ENCODE data around the gene ENTPD8. TPM values are rescaled to one million over a fixed set of nuclear protein-coding genes. Genes with fewer than 3 reads are reported as not detected.
A peak's percentile ranks its signal among the peaks of the same experiment; 100 is the strongest.

ENTPD8 gene
- total and polyA plus RNA-seq, 2 of the 13 experiments (the other 11 are each of a cell fraction or from before 2014, with no cell fraction given), result 0.26 to 0.44 TPM

- no peak; the same call in 1 of the 2 replicates for TF ChIP-seq ZNF567 (CRISPR knock-in tag; IDR thresholded peaks at IDR 0.05; ENCODE audit: borderline replicate concordance)
- TF ChIP-seq TAF15 (IDR thresholded peaks at IDR 0.05; ENCODE audit: low read depth, low read length, poor library complexity, severe bottlenecking), result no peak
- TF ChIP-seq ZNF788 (CRISPR knock-in tag; IDR thresholded peaks at IDR 0.05; ENCODE audit: borderline replicate concordance), result peak; percentile 74; the same call in 1 of the 2 replicates
- TF ChIP-seq ZNF780A (CRISPR knock-in tag; IDR thresholded peaks at IDR 0.05), result no peak
- no peak for TF ChIP-seq IRF1 (CRISPR knock-in tag; IDR thresholded peaks at IDR 0.05; ENCODE audit: low read depth)
- TF ChIP-seq SRSF9 (IDR thresholded peaks at IDR 0.05; ENCODE audit: borderline replicate concordance, insufficient read depth, low read depth, low read length, poor library complexity, severe bottlenecking), result no peak
- TF ChIP-seq ZNF430 (CRISPR knock-in tag; IDR thresholded peaks at IDR 0.05), result peak; percentile 95
- peak; percentile 64; the same call in 1 of the 2 replicates for TF ChIP-seq ARNTL (CRISPR knock-in tag; IDR thresholded peaks at IDR 0.05)
- 0 out of 2 replicates have a peak, but pooled peaks have one; percentile 39 for TF ChIP-seq HOXA7 (CRISPR knock-in tag; IDR thresholded peaks at IDR 0.05)
- peak; percentile 76 for TF ChIP-seq BRCA1 (CRISPR knock-in tag; IDR thresholded peaks at IDR 0.05)
- TF ChIP-seq, protein P1, sequence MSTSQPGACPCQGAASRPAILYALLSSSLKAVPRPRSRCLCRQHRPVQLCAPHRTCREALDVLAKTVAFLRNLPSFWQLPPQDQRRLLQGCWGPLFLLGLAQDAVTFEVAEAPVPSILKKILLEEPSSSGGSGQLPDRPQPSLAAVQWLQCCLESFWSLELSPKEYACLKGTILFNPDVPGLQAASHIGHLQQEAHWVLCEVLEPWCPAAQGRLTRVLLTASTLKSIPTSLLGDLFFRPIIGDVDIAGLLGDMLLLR (CRISPR knock-in tag; IDR thresholded peaks at IDR 0.05), result 0 out of 2 replicates have a peak, but pooled peaks have one; percentile 25
- peak; percentile 80 for TF ChIP-seq ESRRA (CRISPR knock-in tag; IDR thresholded peaks at IDR 0.05; ENCODE audit: low read depth)
- 0 out of 2 replicates have a peak, but pooled peaks have one; percentile 30 for TF ChIP-seq ZNF724P (CRISPR knock-in tag; IDR thresholded peaks at IDR 0.05; ENCODE audit: borderline replicate concordance)
- TF ChIP-seq ZNF33B (CRISPR knock-in tag; IDR thresholded peaks at IDR 0.05), result no peak
- TF ChIP-seq, protein P2, sequence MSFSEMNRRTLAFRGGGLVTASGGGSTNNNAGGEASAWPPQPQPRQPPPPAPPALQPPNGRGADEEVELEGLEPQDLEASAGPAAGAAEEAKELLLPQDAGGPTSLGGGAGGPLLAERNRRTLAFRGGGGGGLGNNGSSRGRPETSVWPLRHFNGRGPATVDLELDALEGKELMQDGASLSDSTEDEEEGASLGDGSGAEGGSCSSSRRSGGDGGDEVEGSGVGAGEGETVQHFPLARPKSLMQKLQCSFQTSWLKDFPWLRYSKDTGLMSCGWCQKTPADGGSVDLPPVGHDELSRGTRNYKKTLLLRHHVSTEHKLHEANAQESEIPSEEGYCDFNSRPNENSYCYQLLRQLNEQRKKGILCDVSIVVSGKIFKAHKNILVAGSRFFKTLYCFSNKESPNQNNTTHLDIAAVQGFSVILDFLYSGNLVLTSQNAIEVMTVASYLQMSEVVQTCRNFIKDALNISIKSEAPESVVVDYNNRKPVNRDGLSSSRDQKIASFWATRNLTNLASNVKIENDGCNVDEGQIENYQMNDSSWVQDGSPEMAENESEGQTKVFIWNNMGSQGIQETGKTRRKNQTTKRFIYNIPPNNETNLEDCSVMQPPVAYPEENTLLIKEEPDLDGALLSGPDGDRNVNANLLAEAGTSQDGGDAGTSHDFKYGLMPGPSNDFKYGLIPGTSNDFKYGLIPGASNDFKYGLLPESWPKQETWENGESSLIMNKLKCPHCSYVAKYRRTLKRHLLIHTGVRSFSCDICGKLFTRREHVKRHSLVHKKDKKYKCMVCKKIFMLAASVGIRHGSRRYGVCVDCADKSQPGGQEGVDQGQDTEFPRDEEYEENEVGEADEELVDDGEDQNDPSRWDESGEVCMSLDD (CRISPR knock-in tag; IDR thresholded peaks at IDR 0.05; ENCODE audit: borderline replicate concordance), result no peak
- TF ChIP-seq ZNF563 (CRISPR knock-in tag; IDR thresholded peaks at IDR 0.05), result peak; percentile 44; the same call in 1 of the 2 replicates
- TF ChIP-seq, protein P3, sequence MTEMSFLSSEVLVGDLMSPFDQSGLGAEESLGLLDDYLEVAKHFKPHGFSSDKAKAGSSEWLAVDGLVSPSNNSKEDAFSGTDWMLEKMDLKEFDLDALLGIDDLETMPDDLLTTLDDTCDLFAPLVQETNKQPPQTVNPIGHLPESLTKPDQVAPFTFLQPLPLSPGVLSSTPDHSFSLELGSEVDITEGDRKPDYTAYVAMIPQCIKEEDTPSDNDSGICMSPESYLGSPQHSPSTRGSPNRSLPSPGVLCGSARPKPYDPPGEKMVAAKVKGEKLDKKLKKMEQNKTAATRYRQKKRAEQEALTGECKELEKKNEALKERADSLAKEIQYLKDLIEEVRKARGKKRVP (CRISPR knock-in tag; IDR thresholded peaks at IDR 0.05), result no peak
- no peak for TF ChIP-seq HMG20B (CRISPR knock-in tag; conservative IDR thresholded peaks at IDR 0.05)
- TF ChIP-seq SP140L (CRISPR knock-in tag; IDR thresholded peaks at IDR 0.05; ENCODE audit: borderline replicate concordance), result no peak
- TF ChIP-seq MBNL3 (CRISPR knock-in tag; conservative IDR thresholded peaks at IDR 0.05), result no peak
- no peak for TF ChIP-seq ADNP (CRISPR knock-in tag; IDR thresholded peaks at IDR 0.05)
- TF ChIP-seq NFRKB (IDR thresholded peaks at IDR 0.05), result no peak
- no peak for TF ChIP-seq ZNF256 (CRISPR knock-in tag; conservative IDR thresholded peaks at IDR 0.05)
- no peak for TF ChIP-seq SMAD3 (CRISPR knock-in tag; IDR thresholded peaks at IDR 0.05)
- no peak for TF ChIP-seq SAFB2 (CRISPR knock-in tag; IDR thresholded peaks at IDR 0.05; ENCODE audit: borderline replicate concordance, low read depth)
Measured at GRCh38 chr9:137462986-137463930, 22.1 kb upstream of the ENTPD8 start (continued).
